Vein endothelial cell (primary cell): Measurements from ENCODE around the gene COQ2. TPM values are rescaled to one million over a fixed set of nuclear protein-coding genes. Genes with fewer than 3 reads are reported as not detected.

Experiments
- small RNA-seq: library from RNA; depleted of rRNA; stranded (forward); fragments of <200 nt; gene quantifications from one replicate; pipeline ENCODE3, GENCODE V24; 2012
- total RNA-seq: library from RNA; depleted of rRNA; stranded (reverse); fragments of >200 nt; gene quantifications from 2 replicates; pipeline ENCODE4 v1.2.3, GENCODE V29; 2012

Gene COQ2, protein sequence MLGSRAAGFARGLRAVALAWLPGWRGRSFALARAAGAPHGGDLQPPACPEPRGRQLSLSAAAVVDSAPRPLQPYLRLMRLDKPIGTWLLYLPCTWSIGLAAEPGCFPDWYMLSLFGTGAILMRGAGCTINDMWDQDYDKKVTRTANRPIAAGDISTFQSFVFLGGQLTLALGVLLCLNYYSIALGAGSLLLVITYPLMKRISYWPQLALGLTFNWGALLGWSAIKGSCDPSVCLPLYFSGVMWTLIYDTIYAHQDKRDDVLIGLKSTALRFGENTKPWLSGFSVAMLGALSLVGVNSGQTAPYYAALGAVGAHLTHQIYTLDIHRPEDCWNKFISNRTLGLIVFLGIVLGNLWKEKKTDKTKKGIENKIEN
- 16.7 and 17.7 TPM in 2 replicates for total RNA-seq

DNA sequence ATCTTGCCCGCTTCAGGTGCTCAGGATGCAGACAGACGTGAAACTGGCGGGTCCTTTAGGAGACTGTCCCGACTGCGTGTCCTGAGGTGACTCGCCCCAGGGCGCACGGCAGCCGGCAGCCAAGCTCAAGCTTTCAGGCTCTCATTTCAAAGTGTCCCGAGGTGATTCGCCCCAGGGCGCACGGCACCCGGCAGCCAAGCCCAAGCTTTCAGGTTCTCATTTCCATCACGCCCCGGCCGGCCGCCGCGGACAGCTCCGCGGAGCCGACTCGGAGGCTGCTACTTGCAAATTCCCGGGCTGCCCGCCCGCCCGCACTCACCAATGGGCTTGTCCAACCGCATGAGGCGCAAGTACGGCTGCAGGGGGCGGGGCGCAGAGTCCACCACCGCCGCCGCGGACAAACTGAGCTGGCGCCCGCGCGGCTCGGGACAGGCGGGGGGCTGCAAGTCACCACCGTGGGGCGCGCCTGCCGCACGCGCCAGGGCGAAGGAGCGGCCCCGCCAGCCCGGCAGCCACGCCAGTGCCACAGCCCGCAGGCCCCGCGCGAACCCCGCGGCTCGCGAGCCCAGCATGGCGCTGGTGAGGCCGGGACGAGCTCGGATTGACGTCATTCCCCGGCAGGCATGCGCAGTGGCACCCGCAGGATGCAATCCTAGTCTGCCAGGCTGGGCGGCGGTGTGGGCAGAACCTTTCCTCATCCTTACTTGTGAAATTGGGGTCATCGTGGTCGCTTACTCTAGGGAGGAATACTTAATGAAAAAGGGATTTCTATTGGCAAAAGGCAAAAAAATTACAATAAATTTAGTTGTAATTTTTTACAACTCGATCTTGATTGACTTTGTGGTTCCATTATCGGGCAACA is at the start of gene COQ2:
TSS of gene COQ2 (minus strand) at position 606 of the 862 bp plus-strand sequence. CDS start at position 572, 34 bp downstream.

Small RNA genes within 50 kb of the gene (small RNA-seq; reads per million reads assigned to genes)
- not detected for gene AC114781.3

Other genes with a start within 250 kb of the COQ2 start
- 69.9 and 105 TPM in 2 replicates for gene COPS4, start 249.6 kb downstream of the COQ2 start, total RNA-seq
- 1.3 and 2.5 TPM in 2 replicates for gene PLAC8, start 170.1 kb downstream of the COQ2 start, total RNA-seq
- gene HPSE, start 50.0 kb upstream of the COQ2 start, total RNA-seq: 3.3 and 6.7 TPM in 2 replicates
- gene HELQ, start 171.0 kb upstream of the COQ2 start, total RNA-seq: 13.7 and 15.0 TPM in 2 replicates
- 13.7 and 21.8 TPM in 2 replicates for gene MRPS18C, start 171.3 kb upstream of the COQ2 start, total RNA-seq
- gene ABRAXAS1, start 200.3 kb upstream of the COQ2 start, total RNA-seq: 12.0 and 13.7 TPM in 2 replicates